ENCODE measurements around the gene PRSS8.
"Not testable (repeated sequence)": the region's sequence is repeated elsewhere in the genome, so short reads cannot be mapped to it uniquely, and the experiment has no call there.

Gene PRSS8

DNA sequence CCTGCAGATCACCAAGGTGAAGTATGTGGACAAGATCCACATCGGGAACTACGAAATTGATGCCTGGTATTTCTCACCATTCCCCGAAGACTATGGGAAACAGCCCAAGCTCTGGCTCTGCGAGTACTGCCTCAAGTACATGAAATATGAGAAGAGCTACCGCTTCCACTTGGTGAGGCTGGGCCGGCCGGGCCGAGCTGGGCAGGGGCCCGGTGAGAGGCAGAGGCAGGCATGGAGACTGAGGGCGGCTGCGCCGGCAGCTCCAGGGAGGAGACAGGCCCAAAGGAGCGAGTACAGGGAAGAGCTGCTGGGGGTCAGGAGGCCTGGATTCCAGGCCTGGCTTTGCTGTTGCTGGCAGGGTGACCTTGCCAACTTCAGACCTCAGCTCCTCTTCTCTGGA lies 8.3 kb downstream of the PRSS8 start:
- DNase-seq, result no peak

DNA sequence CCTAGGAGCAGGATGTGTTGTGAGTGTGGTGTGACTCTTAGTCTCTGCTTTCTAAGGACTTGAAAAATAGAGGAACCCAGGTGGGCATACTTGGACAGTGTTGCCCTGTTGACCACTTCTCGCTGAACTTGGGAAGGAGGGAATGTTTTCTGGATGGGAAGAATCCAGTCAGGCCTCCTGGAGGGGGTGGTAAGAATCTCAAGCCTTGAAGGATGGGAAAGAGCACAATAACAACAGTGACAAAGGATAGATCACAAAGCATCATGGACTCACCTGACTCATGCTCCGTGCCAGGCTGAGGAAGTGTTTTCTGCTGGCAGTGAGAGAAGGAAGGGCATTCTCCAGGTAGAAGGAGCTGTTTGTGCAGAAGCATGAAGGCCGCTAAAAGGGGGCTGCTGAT lies 9.7 kb downstream of the PRSS8 start:
- no peak for DNase-seq

DNA sequence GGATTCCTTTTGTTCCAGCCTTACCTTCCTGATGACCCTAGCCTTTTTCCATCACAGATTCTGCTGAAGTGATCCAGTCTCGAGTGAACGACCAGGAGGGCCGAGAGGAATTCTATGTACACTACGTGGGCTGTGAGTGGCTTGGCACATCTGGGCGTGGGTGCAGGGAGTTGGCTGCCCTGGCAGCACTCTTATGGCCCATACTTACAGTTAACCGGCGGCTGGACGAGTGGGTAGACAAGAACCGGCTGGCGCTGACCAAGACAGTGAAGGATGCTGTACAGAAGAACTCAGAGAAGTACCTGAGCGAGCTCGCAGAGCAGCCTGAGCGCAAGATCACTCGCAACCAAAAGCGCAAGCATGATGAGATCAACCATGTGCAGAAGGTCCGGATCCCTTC lies 15.4 kb downstream of the PRSS8 start:
- DNase-seq, result no peak

DNA sequence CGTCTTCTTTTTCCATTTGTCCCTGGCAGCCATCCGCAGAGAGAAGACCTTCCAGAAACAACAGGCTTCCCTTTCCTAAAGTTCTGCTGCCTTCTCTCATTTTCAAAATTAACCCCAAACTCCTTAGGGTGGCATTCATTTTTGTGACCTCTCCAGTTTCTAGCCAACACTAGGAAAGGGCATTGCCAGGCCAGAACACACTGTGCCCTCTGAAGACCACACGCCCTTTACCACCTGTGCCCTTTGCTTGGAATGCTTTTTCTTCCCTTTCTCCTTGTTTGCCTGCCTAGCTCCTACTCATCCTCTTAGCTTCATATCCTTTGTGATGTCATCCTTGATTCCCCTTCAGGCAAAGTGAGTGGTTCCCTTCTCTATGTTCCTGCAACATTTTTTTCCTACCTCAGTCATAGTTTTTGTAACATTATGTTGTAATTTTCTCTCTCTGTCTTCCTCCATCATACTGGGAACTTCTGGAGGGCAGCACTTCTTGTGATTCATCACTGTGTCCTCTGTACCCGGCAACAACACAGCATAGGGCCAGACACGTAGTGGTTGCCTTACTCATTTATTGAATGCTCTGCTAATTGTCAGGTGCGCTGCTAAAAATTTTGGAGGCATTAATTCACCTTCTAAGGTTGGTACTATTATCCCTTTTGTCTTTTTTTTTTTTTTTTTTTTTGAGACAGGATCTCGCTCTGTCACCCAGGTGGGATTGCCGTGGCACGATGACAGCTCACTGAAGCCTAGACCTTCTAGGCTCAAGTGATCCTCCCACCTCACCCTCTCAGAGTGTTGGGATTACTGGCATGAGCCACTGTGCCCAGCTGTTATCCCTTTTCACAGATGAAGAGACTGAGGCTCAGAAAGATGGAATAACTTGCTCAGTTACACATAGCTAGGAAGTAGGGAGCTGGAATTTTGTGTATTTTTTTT lies 17.0 kb downstream of the PRSS8 start:
- no peak for DNase-seq

DNA sequence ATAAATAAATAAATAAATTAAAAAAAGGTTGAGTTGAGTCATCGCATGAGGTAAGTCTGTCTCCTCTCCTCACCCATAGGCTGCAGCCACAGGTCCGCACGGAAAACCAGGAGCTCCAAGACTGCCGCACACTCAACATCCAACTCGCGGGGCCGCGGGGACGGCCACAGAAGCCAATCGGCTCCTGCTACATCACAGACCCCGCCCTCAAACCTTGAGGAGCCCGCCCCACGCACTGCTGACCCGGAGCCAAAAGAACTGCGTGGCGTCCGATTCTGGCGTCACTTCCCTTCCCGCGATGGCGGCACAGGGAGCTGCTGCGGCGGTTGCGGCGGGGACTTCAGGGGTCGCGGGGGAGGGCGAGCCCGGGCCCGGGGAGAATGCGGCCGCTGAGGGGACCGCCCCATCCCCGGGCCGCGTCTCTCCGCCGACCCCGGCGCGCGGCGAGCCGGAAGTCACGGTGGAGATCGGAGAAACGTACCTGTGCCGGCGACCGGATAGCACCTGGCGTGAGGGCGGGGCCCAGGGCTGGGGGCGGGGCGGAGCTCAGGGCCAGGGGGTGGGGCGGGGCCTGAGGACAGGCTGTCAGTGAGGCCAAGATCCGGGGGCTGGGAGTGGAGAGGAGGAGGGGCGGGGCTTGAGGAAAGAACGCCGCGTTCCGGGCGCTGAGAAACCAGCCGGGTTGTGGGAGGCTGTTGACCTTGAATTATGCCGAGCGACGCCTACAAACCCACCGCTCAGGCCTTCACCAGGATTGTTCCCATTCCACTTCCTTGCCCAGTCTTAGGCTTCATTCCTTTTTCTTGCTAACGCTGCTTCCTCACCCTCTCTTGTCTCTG lies 17.9 kb downstream of the PRSS8 start, which contains the start of gene KAT8:
Gene KAT8, plus strand, starts transcription at position 281 of the 839 bp plus-strand sequence. Its CDS starts 18 bp downstream, at position 299.
- DNase-seq, result peak; percentile 93

DNA sequence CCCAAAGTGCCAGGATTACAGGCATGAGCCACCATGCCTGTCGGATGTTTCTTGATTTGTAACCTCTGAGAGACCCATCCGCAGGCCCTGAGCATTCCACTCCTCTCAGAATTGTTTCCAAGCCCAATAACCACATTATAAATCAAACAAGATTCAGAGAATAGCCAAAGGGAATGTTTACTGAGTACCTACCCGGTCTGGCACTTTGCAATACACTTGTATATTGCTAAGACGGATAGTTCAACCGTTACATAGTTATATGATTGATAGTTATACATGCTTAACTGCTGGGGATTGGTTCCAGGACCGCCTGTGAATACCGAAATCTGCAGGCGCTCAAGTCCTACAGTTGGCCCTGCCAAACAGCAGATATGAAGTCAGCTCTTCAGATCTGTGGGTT lies 21.1 kb downstream of the PRSS8 start:
- no peak for DNase-seq

DNA sequence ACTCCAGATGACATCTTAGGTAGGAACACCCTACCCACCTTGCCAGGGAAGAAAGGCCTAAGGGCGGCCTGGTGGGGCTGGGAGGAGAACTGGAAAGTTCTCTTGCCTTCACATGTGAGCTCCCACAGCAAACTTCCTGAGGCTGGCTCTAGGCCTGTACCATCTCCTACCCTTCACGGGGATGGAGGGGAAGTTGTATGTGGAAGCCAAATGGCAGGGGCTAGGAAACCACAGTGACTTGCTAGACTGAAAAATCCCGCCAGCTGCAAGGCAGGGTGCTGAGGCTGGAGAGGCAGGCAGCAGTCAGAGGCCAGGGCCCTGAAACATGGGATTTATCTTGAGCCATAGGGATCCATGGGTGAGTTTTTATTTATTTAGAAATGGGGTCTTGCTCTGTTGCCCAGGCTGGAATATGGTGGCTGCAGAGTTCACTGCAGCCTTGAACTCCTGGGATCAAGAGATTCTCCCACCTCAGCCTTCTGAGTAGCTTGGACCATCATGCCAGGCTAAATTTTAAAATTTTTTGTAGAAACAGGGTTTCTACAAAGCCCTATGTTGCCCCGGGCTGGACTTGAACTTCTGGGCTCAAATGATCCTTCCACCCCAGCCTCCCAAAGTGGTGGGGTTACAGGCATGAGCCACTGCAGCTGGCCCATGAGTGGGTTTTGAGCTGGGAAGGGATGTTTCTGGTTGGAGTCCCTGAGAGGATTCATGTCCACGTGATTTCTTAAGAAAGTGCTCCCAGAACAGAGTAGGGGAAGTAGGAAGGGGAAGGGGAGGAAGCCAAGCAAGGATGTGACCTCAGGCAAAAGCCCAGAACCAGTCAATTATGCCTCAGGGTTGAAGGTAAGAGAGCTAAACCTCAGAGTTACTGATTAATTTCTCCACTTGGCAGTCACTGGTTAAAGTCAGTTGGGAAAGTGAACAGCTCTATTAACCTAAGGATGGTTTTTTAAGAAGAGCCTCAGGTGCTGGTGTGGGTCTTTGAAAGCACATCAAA lies 22.1 kb downstream of the PRSS8 start:
- DNase-seq, result no peak

DNA sequence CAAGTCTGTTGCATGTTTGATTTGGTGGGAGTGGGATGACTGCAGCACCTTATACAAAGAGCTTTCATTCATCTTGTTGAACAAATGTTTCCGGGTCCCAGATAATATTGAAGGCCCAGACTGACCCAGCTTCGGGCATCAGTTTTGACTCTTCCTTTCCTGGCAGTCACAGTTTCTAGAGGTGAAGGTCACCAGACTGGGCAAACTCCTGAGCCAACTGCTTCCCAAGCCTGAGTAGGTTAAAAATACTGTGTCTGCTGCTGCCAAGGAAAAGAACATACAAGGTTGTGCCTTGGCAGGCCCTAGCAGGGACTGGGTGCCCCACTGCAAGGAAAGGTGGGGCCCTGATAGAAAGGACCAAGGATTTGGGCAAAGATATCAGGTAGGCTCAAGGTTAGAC lies 22.8 kb downstream of the PRSS8 start:
- no peak for DNase-seq

DNA sequence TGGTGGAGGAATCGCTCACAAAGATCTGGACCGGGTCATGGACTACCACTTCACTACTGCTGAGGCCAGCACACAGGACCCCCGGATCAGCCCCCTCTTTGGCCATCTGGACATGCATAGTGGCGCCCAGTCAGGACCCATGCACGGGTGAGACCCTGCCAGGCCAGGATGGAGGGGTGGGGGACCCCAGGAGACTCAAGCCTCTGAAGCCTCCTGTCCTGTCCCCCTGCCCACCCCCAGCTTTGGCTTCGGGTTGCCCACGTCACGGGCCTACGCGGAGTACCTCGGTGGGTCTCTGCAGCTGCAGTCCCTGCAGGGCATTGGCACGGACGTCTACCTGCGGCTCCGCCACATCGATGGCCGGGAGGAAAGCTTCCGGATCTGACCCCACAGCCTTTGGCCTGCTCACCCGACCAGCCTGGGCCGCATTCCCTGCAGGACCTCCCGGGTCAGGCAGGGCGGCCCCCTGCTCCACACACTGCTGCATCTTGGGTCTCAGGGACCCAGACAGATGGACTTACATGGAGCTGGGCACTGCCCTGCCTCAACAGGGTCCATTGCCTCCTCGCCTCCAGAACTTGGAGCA lies 23.6 kb downstream of the PRSS8 start:
- DNase-seq, result no peak

DNA sequence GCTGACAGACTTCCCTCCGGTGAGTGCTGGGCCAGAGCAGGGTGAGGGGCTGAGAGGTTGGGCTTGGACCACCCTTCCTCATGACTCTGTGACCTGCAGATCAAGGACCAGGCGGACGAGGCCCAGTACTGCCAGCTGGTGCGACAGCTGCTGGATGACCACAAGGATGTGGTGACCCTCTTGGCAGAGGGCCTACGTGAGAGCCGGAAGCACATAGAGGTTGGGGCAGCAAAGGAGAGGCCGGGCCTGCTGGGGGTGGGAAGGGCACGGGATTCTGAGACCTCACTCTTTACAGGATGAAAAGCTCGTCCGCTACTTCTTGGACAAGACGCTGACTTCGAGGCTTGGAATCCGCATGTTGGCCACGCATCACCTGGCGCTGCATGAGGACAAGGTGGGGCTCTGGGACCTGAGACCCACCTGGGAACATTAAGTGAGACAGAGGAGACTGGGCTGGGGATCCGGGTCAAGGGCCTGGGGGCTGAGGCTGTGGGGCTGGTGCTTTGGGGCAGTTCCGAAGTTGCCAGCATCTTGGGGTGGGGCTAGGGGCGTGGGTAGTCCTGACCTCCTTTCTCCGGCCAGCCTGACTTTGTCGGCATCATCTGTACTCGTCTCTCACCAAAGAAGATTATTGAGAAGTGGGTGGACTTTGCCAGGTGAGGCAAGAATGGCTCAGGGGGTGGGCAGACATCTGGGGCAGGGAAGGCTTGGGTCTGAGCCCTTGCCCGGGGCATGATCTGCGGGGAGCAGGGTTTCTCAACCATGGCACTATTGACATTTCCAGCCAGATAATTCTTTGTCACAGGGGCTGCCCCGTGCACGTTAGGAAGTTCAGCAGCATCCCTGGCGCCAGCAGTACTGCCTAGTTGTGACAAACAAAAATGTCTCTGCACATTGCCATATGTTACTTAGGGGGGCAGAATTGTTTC lies 25.2 kb downstream of the PRSS8 start:
- no peak for DNase-seq

DNA sequence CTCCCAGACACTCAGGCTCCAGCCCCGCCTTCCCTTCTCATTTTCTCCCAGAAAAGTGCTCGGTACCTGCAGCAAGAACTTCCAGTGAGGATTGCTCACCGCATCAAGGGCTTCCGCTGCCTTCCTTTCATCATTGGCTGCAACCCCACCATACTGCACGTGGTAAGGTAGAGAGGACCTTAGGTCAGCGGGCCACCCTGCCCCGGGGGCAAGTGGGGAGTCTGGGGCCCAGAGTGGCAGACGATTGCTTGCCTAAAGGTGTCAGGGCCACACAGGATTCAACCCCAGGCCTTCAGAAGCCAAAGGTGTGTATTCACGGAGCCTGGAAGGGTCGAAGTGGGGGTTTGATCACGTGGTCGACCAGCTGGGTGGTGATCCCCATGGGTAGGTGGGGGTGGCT lies 25.9 kb downstream of the PRSS8 start:
- DNase-seq, result no peak

DNA sequence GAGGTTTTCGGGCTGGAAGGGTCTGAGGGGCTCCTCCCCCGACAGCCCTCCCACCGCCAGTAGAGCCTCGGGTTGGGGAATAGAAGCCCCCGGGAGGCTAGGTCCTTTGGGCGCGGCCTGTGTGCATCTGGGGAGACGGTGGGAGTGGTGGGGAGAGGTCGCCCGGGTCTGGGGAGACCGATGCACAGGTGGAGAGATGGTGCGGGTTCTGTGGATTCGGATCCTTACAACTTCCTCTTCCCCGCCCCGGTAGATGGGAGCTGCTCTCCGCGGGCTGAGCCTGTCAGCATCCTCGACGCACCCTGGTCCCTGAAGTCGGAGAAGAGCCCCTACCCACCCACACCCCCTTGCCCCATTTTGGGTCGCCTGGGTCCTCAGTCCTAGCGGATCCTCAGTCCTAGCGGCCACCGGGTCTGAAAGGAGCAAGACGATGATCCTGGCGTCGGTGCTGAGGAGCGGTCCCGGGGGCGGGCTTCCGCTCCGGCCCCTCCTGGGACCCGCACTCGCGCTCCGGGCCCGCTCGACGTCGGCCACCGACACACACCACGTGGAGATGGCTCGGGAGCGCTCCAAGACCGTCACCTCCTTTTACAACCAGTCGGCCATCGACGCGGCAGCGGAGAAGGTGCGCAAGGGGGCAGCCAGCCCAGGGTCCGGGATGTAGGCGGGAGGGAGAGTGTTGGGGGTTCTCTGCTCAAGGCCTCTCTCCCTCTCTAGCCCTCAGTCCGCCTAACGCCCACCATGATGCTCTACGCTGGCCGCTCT lies 26.6 kb downstream of the PRSS8 start:
- DNase-seq, result no peak

DNA sequence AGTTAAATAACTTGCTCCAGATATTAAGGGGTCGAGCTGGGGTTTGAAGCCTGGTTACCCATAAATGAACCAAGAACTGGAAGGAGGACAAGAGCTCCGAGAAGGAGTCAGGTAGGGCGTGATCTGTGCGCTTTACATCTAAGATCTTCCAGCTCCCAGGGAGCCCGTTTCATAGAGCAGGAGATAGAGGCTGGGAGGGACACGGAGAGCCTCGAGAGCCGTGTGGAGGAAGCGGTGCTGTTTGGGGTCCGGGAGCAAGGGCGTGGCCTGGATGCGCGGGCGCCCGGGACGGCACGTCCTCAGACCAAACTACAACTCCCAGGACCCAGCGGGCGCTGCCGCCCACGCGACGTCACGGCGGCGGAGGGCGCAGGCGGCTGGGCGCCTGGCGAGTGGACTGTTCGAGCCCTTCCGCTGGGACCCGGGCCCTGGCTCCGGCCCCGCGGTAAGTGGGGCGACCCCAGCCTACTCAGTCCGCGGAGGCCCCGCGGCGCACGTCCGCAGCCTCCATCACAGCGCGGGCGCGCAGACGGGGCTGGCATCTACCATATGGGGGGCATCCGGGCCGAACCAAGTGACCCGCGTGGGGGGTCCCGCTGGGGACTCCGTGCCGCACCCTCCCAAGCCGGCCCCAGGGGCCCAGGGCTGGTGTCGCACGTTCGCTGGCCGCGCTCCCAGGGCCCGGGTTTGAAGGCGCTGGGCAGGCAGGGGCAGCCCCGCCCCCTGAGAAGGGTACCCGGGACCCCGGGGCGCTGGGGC lies 27.3 kb downstream of the PRSS8 start, which contains the start of gene BCKDK:
Gene BCKDK, plus strand, starts transcription at position 352 of the 759 bp plus-strand sequence. CDS start 838 bp downstream, outside the sequence.
- DNase-seq, result peak; percentile 20

- DNase-seq, result no peak
These were observed 28.1 kb downstream of the PRSS8 start for GRCh38 chr16:31107465-31107867.

DNA sequence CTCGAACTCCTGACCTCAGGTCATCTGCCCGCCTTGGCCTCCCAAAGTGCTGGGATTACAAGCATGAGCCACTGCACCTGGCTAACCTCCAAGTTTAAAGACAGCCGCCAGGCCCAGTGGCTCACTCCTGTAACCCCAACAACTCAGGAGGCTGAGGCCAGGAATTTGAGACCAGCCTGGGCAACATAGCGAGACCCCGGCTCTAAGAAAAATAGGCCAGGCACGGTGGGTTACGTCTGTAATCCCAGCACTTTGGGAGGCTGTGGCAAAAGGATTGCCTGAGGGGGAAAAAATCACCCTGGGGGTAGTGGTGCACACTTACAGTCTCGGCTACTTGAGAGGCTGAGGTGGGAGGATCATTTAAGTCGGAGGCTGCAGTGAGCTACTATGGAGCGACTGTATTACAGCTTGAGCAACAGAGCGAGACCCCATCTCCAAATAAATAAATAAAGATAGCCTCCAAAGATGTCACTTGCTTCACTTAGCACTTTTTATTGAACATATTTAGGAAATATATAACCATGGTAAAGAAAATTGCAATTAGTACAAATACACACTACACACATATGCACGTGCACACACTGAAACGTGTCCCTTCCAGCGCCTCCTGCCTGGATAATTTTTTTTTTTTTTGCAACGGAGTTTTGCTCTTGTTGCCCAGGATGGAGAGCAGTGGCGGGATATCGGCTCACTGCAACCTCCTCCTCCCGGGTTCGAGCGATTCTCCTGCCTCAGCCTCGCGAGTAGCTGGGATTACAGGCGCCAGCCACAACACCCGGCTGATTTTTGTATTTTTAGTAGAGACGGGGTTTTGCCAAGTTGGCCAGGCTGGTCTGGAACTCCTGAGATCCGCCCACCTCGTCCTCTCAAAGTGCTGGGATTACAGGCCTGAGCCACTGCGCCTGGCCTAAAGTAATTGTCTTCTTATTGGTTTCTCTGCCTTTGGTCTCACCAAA lies 28.7 kb downstream of the PRSS8 start:
- DNase-seq, result no peak

DNA sequence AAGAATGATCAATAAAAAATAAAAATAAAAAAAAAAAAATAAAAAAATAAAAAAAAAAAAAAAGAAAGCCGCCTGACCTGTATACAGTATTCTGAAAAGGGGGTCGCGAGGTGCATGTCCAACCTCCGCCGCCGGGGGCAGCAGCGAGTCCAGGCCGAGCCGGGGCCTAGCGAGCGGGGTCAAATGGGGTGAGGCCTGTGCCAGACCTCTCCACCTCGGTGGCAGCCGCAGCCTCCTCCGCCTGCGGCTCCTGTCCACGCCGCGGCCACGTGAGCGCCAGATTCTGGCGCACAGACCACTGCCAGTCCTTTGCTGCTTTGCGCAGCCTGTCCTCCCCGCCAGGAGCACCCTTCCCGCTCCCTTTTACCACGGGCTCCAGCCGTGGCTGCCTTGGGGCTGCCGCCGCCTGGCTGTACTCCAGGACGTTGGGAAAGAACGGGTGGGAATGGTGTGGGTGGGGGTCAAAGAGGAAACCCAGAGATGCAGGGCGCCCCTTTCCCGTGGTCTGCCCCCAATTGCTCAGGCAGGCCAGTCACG lies 29.8 kb downstream of the PRSS8 start:
- DNase-seq, result no peak

DNA sequence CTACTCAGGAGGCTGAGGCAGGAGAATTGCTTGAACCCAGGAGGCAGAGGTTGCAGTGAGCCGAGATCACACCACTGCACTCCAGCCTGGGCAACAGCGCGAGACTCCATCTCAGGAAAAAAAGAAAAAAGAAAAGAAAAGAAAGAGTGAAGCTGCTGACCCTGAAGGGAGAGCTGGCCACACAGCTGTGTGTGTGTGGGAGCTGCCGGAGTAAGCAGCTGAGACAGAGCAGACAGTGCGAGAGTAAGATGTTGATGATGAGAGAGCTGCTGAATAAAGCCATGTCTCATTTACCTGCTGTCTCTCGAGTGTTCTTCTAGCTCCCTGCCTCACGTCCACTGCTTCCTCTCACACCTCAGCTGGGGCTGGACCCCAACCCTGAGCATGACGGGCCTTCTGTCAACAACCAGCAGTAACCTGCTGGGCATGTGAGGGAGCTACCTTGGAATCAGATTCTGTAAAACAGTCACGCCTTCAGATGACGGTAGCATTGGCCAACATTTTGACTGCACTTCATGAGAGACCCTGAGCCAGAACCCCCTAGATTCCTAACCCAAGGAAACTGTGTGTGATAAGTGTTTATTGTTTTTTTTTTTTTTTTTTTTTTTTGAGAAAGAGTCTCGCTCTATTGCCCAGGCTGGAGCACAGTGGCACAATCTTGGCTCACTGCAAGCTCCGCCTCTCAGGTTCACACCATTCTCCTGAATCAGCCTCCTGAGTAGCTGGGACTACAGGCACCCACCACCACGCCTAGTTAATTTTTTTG lies 34.5 kb downstream of the PRSS8 start:
- DNase-seq, result not testable (repeated sequence)
